Measurements from ENCODE around the gene BROX.
A peak's percentile ranks its signal among the peaks of the same experiment; 100 is the strongest.
"Not testable (repeated sequence)": the region's sequence is repeated elsewhere in the genome, so short reads cannot be mapped to it uniquely, and the experiment has no call there.

The BROX gene, protein sequence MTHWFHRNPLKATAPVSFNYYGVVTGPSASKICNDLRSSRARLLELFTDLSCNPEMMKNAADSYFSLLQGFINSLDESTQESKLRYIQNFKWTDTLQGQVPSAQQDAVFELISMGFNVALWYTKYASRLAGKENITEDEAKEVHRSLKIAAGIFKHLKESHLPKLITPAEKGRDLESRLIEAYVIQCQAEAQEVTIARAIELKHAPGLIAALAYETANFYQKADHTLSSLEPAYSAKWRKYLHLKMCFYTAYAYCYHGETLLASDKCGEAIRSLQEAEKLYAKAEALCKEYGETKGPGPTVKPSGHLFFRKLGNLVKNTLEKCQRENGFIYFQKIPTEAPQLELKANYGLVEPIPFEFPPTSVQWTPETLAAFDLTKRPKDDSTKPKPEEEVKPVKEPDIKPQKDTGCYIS

GRCh38 chr1:222712253-222713090, at the start of gene BROX, which contains the start of gene AIDA:
Gene BROX, plus strand, starts transcription at chr1:222712564. Its CDS starts 3,136 bp downstream, at chr1:222715700.
Gene AIDA, minus strand, starts transcription at chr1:222712491. Its CDS starts 174 bp downstream, at chr1:222712317.
- POLR2A ChIA-PET (ENCODE audit: low non-redundant PET), result no interaction called here
- peak; percentile 89 for DNase-seq (ENCODE audit: low spot score)
- H3K27ac ChIP-seq, result peak within 1 kb of the TSS; percentile 97
- TF ChIP-seq, protein P1, sequence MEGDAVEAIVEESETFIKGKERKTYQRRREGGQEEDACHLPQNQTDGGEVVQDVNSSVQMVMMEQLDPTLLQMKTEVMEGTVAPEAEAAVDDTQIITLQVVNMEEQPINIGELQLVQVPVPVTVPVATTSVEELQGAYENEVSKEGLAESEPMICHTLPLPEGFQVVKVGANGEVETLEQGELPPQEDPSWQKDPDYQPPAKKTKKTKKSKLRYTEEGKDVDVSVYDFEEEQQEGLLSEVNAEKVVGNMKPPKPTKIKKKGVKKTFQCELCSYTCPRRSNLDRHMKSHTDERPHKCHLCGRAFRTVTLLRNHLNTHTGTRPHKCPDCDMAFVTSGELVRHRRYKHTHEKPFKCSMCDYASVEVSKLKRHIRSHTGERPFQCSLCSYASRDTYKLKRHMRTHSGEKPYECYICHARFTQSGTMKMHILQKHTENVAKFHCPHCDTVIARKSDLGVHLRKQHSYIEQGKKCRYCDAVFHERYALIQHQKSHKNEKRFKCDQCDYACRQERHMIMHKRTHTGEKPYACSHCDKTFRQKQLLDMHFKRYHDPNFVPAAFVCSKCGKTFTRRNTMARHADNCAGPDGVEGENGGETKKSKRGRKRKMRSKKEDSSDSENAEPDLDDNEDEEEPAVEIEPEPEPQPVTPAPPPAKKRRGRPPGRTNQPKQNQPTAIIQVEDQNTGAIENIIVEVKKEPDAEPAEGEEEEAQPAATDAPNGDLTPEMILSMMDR (conservative IDR thresholded peaks at IDR 0.05; ENCODE audit: low read depth), result no peak
- CTCF ChIA-PET, result interaction anchor here (0.7 kb wide), 1 partner anchor 76 kb away, joined by 6 read pairs; no protein-coding TSS in a partner anchor

- POLR2A ChIA-PET (ENCODE audit: low non-redundant PET), result no interaction called here
- H3K27ac ChIP-seq, result no peak overlapping the region
- CTCF ChIA-PET, result interaction anchor here (0.7 kb wide), 1 partner anchor 19 kb away, joined by 3 read pairs; no protein-coding TSS in a partner anchor
- TF ChIP-seq, protein P1 (conservative IDR thresholded peaks at IDR 0.05; ENCODE audit: low read depth), result no peak
- DNase-seq (ENCODE audit: low spot score), result no peak
Measured at GRCh38 chr1:222663431-222663934, 48.9 kb upstream of the BROX start.

- no peak for DNase-seq (ENCODE audit: low spot score)
- TF ChIP-seq, protein P1 (conservative IDR thresholded peaks at IDR 0.05; ENCODE audit: low read depth), result no peak
- ChIA-PET POLR2A (ENCODE audit: low non-redundant PET) (no interaction called here), CTCF (no interaction called here)
- no peak overlapping the region for H3K27ac ChIP-seq
Measured at GRCh38 chr1:222665964-222666363, 46.4 kb upstream of the BROX start.

DNA sequence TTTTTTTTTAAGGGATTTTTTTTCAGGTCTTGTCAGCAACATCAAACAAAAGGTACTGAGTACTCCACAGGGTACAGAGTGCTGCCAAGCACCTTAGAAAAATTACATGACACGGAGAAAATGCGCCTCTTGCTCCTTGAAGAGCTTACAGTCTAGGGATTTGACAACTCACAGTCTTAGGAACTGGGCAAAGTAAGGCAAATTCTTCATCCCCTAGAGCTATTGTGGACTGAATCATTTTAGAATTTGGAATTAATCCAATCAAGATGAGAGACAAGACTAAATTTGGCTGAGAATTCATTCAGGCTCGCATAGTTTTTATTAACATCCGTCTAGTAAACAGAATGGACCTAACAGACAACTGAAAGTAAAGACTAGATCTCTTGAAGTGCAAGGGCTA, 44.2 kb upstream of the BROX start:
- DNase-seq (ENCODE audit: low spot score); POLR2A ChIA-PET (ENCODE audit: low non-redundant PET); H3K27ac ChIP-seq; CTCF ChIA-PET: not testable (repeated sequence)

DNA sequence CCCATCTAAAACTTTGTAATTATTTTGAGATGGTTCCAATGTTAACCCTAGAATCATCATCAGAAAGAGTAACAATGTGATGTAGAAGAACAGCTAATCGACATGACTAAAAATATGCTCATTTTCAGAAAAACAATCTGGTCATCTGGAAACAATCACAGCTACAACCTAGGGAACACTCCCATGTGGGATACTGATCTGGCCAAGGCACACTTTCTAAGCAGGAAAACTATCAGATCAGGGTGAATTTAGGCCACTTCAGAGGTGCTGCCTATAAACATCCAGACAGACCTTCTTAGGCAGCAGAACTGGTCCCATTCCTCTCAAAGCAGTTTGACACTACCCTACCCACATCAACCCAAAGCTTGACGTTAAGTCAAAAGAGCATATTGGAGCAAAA, 43.3 kb upstream of the BROX start:
- CTCF ChIA-PET; DNase-seq (ENCODE audit: low spot score); POLR2A ChIA-PET (ENCODE audit: low non-redundant PET); H3K27ac ChIP-seq: not testable (repeated sequence)

DNA sequence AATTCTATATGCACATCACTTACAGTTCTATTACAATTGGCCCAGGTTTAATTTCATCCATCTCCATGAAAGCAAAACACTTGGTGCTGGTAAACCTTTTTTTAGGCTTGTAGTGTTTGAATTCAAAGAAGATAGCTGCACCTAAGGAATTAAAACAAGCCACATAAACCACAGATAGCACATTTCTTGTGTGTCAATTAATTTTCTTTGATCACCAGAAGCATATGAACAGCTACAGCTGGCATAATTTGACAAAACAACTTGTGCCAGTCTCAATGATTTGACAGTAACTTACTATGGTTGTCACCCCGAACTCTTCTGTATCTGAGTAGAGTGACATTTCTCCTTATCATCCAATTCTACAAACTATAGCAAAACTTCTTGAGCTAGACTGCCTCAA, 42.3 kb upstream of the BROX start:
- TF ChIP-seq, protein P1 (conservative IDR thresholded peaks at IDR 0.05; ENCODE audit: low read depth), result no peak
- CTCF ChIA-PET, result no interaction called here

GRCh38 chr1:222680080-222680479, 32.3 kb upstream of the BROX start:
- POLR2A ChIA-PET (ENCODE audit: low non-redundant PET), result no interaction called here
- DNase-seq (ENCODE audit: low spot score), result no peak
- TF ChIP-seq, protein P1 (conservative IDR thresholded peaks at IDR 0.05; ENCODE audit: low read depth), result no peak
- CTCF ChIA-PET, result no interaction called here
- no peak overlapping the region for H3K27ac ChIP-seq

More for the DNA sequence above, 42.3 kb upstream of the BROX start:
- no peak for DNase-seq (ENCODE audit: low spot score)
- H3K27ac ChIP-seq, result no peak overlapping the region
- POLR2A ChIA-PET (ENCODE audit: low non-redundant PET), result no interaction called here

Data from RWPE1 (cell line).